LNCAP (cell line): Measurements from ENCODE around the gene DGKB.

Experiments
- CTCF ChIP-seq: fragments of 450-650 bp; IDR thresholded peaks from 2 replicates; pipeline ENCODE4 v1.5.1; 2017; ENCODE audit warnings: mild to moderate bottlenecking

DGKB gene

GRCh38 chr7:14836006-14836405 lies 66.5 kb downstream of the DGKB start:
- TF ChIP-seq CTCF: no peak

GRCh38 chr7:14835384-14835783 lies 67.2 kb downstream of the DGKB start:
- TF ChIP-seq CTCF: no peak

GRCh38 chr7:14834883-14835282 lies 67.7 kb downstream of the DGKB start:
- TF ChIP-seq CTCF: no peak

GRCh38 chr7:14834456-14834855 lies 68.1 kb downstream of the DGKB start:
- TF ChIP-seq CTCF: no peak

GRCh38 chr7:14833707-14834106 lies 68.8 kb downstream of the DGKB start:
- TF ChIP-seq CTCF: no peak

GRCh38 chr7:14828053-14828452 lies 74.5 kb downstream of the DGKB start:
- no peak for TF ChIP-seq CTCF

DNA sequence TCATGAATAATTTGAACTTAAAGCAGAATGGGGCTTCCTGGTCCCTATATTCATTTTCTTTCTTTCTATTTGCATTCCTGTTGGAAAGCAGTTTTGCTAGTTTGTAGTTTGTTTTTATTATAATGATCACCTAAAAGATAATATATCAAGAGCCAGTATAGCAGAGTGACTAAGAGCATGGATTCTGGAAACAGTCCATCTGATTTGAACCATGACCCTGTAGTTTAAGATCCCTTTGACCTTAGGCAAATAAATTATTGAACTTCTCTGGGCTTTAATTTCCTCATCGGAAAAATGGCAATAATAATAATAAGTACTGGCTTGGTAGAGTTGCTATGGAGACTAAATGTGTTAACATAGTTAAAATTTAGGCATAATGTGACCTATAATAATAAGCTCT lies 76.1 kb downstream of the DGKB start:
- no peak for TF ChIP-seq CTCF

DNA sequence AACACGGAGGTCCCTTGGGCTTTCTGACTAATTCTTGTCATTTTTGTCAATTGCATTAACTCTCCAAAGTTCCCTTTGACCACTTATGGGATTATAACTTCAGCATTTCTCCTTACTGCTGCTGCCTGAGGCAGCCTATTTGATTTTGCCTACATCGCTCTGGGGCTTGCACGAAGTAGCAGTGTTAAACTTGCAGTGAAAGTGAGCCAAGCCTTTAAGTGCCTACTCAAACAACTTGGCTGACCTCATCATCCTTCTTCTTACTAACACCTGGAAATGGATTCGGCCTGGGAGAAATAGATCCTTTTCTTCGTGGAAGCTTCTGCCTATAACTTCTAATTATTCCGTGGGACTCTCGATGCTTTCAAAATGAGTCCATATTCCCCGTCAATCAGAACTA lies 76.6 kb downstream of the DGKB start:
- TF ChIP-seq CTCF: no peak
